Measurements from ENCODE around the gene ZNF362. TPM values are rescaled to one million over a fixed set of nuclear protein-coding genes. Genes with fewer than 3 reads are reported as not detected.
"Not testable (repeated sequence)": the region's sequence is repeated elsewhere in the genome, so short reads cannot be mapped to it uniquely, and the experiment has no call there.

ZNF362 gene
- total RNA-seq, 3 donors from 2014 or later (not counting 1 experiment from before 2014, with no cell fraction given), result 34.7 to 39.1 (median 38.3) TPM

DNA sequence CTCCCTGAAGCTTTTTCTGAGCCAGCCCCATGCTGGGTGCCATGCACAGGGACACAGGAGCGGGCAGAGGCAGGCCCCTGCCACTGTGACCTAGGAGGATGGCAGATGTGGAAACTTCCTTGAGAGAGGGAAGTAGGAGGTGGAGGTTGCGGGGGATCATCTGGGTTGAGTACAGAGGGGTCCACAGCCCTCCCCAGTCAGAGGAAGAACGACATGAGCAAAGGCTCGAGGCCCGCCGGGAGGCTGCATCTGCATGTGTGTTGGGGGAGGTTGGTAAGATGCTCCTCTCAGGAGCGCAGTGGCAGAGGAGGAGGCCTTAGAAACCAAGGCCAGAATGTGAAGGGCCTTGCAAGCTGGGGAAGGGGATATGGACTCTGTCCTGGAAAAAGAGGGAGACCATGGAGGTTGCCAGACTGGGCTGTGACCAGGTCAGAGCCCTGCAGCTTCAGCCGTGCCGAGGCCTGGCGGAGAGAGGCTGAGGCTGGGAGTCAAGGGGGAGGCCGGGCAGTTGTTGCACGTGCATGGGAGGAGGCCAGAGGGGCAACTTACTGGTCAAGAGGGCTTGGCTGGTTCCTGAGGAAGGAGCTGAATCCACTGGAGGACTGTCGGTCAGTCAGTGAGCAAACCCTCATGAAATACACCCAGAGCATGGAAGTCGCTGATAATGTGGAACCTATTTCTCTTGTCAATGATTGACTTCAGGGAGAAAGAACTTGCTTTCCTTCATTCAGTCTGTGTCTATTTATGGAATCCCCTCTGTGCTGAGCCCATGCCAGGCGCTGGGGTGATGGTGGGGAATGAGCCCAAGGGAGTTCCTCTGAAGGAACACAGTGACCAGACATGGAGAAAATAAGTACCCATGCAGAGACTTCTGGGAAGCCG lies 32.9 kb downstream of the ZNF362 start:
- H3K27ac Mint-ChIP-seq, result peak overlapping the region in 1 of 2 donors; percentile 51
- intact Hi-C loops (cut with micrococcal nuclease), result no loop called here
- H3K36me3 ChIP-seq (ENCODE audit: control insufficient read depth, insufficient read depth, low read length), result peaks cover 25% of the 10 kb centered on the region
- H3K4me3 Mint-ChIP-seq, result no peak overlapping the region
- H3K27me3 Mint-ChIP-seq (ENCODE audit: low read depth in 2 of 2), result no peaks in the 10 kb centered on the region
- no peaks in the 10 kb centered on the region for H3K9me3 Mint-ChIP-seq
- H3K9me3 ChIP-seq (ENCODE audit: control insufficient read depth, insufficient read depth, low read length), result no peaks in the 10 kb centered on the region
- DNase-seq (no peak), ATAC-seq (no peak)
- peaks cover 13 to 29% of the 10 kb centered on the region in 2 donors for H3K4me1 Mint-ChIP-seq
- no peak overlapping the region for H3K27ac ChIP-seq (ENCODE audit: low read length)
- 97% methylated on average over 16 of the region's 16 CpGs for WGBS (ENCODE audit: insufficient coverage)
- TF ChIP-seq, protein P1, sequence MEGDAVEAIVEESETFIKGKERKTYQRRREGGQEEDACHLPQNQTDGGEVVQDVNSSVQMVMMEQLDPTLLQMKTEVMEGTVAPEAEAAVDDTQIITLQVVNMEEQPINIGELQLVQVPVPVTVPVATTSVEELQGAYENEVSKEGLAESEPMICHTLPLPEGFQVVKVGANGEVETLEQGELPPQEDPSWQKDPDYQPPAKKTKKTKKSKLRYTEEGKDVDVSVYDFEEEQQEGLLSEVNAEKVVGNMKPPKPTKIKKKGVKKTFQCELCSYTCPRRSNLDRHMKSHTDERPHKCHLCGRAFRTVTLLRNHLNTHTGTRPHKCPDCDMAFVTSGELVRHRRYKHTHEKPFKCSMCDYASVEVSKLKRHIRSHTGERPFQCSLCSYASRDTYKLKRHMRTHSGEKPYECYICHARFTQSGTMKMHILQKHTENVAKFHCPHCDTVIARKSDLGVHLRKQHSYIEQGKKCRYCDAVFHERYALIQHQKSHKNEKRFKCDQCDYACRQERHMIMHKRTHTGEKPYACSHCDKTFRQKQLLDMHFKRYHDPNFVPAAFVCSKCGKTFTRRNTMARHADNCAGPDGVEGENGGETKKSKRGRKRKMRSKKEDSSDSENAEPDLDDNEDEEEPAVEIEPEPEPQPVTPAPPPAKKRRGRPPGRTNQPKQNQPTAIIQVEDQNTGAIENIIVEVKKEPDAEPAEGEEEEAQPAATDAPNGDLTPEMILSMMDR (IDR thresholded peaks at IDR 0.05), result no peak
- no peaks in the 10 kb centered on the region for H3K36me3 Mint-ChIP-seq
- no peak overlapping the region for H3K4me3 ChIP-seq (ENCODE audit: low read length)
- no peaks in the 10 kb centered on the region for H3K27me3 ChIP-seq (ENCODE audit: control insufficient read depth, insufficient read depth, low read length)
- no peaks in the 10 kb centered on the region for H3K4me1 ChIP-seq (ENCODE audit: control insufficient read depth, insufficient read depth, low read length)

DNA sequence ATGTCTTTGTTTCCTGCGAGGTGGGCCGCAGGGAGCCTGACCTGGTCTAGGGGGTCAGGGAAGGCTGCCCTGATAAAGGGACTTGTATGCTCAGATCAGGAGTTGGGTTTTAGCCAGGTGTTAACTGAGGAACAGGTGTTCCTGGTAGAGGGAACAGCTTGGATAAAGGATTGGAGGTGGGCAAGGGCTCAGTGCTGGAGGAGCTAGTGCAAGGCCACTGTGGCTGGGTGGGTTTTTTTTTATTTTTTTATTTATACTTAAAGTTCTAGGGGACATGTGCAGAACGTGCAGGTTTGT lies 33.5 kb downstream of the ZNF362 start:
- intact Hi-C loops (cut with micrococcal nuclease), result no loop called here
- H3K36me3 ChIP-seq (ENCODE audit: control insufficient read depth, insufficient read depth, low read length), result peaks cover 25% of the 10 kb centered on the region
- Mint-ChIP-seq H3K9me3 (no peaks in the 10 kb centered on the region), H3K36me3 (no peaks in the 10 kb centered on the region), H3K4me3 (no peak overlapping the region), H3K27ac (no peak overlapping the region), H3K4me1 (peaks cover 13 to 34% of the 10 kb centered on the region in 2 donors), H3K27me3 (ENCODE audit: low read depth in 2 of 2) (no peaks in the 10 kb centered on the region)
- H3K9me3 ChIP-seq (ENCODE audit: control insufficient read depth, insufficient read depth, low read length), result no peaks in the 10 kb centered on the region
- TF ChIP-seq, protein P1 (IDR thresholded peaks at IDR 0.05), result no peak
- no peaks in the 10 kb centered on the region for H3K4me1 ChIP-seq (ENCODE audit: control insufficient read depth, insufficient read depth, low read length)
- DNase-seq (no peak), ATAC-seq (no peak)
- no peak overlapping the region for H3K4me3 ChIP-seq (ENCODE audit: low read length)
- H3K27ac ChIP-seq (ENCODE audit: low read length), result no peak overlapping the region
- H3K27me3 ChIP-seq (ENCODE audit: control insufficient read depth, insufficient read depth, low read length), result no peaks in the 10 kb centered on the region
- WGBS (ENCODE audit: insufficient coverage), result 98% methylated on average over 2 of the region's 3 CpGs

DNA sequence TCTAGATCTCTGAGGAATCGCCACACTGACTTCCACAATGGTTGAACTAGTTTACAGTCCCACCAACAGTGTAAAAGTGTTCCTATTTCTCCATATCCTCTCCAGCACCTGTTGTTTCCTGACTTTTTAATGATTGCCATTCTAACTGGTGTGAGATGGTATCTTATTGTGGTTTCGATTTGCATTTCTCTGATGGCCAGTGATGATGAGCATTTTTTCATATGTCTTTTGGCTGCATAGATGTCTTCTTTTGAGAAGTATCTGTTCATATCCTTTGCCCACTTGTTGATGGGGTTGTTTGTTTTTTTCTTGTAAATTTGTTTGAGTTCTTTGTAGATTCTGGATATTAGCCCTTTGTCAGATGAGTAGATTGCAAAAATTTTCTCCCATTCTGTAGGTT lies 34.3 kb downstream of the ZNF362 start:
- intact Hi-C loops (cut with micrococcal nuclease); H3K4me3 Mint-ChIP-seq; H3K9me3 ChIP-seq (ENCODE audit: control insufficient read depth, insufficient read depth, low read length); H3K27ac Mint-ChIP-seq; H3K27me3 ChIP-seq (ENCODE audit: control insufficient read depth, insufficient read depth, low read length); H3K9me3 Mint-ChIP-seq; DNase-seq; H3K27me3 Mint-ChIP-seq (ENCODE audit: low read depth in 2 of 2); H3K27ac ChIP-seq (ENCODE audit: low read length); H3K4me1 ChIP-seq (ENCODE audit: control insufficient read depth, insufficient read depth, low read length); ATAC-seq; H3K4me3 ChIP-seq (ENCODE audit: low read length); H3K36me3 Mint-ChIP-seq: not testable (repeated sequence)
- WGBS (ENCODE audit: insufficient coverage), result 100% methylated on average over 1 of the region's 2 CpGs
- peaks cover 13 to 38% of the 10 kb centered on the region in 2 donors for H3K4me1 Mint-ChIP-seq
- peaks cover 29% of the 10 kb centered on the region for H3K36me3 ChIP-seq (ENCODE audit: control insufficient read depth, insufficient read depth, low read length)

DNA sequence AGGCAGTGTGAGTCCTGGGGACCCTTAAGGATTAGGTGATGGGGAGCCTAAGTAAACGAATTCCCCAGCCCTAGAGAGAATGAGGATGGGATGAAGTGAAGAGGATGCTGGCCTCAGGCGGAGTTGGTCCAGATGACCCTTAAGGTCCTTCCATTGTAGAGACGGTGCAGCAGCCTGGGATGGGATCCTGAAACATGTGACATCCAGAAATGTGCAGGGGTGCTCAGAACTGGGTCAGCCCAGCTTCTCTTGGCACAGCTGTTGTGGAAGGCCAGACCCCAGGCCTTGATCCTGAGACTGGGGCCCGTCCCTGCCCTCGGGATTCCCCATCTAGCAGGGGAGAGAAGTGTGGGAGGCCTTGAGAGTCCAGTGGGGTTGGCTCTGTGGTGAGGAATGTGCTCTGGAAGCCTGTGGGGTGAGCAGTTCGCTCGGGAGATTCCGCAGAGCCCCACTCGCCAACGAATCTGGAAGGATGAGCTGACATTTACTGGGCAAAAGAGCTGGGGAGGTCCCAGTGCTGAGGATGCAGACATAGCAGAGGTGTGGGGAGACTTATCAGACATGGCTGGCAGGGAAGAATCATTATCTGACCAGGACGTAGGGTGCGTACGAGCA lies 36.5 kb downstream of the ZNF362 start:
- no peak overlapping the region for H3K4me3 Mint-ChIP-seq
- TF ChIP-seq, protein P1 (IDR thresholded peaks at IDR 0.05), result no peak
- no peak for ATAC-seq
- 95% methylated on average over 13 of the region's 13 CpGs for WGBS (ENCODE audit: insufficient coverage)
- Histone ChIP-seq H3K27me3 (ENCODE audit: control insufficient read depth, insufficient read depth, low read length) (no peaks in the 10 kb centered on the region), H3K4me3 (ENCODE audit: low read length) (no peak overlapping the region), H3K9me3 (ENCODE audit: control insufficient read depth, insufficient read depth, low read length) (no peaks in the 10 kb centered on the region), H3K4me1 (ENCODE audit: control insufficient read depth, insufficient read depth, low read length) (peaks cover 5% of the 10 kb centered on the region), H3K27ac (ENCODE audit: low read length) (no peak overlapping the region), H3K36me3 (ENCODE audit: control insufficient read depth, insufficient read depth, low read length) (peaks cover 18% of the 10 kb centered on the region)
- peaks cover 14 to 30% of the 10 kb centered on the region in 2 donors for H3K4me1 Mint-ChIP-seq
- peak overlapping the region in 1 of 2 donors; percentile 29 for H3K27ac Mint-ChIP-seq
- DNase-seq, result no peak
- intact Hi-C loops (cut with micrococcal nuclease), result no loop called here
- H3K27me3 Mint-ChIP-seq (ENCODE audit: low read depth in 2 of 2), result no peaks in the 10 kb centered on the region
- H3K36me3 Mint-ChIP-seq, result no peaks in the 10 kb centered on the region
- H3K9me3 Mint-ChIP-seq, result no peaks in the 10 kb centered on the region
